Diencephalon (tissue), 1 donor: ENCODE measurements around the gene NBPF1. TPM values are rescaled to one million over a fixed set of nuclear protein-coding genes. Genes with fewer than 3 reads are reported as not detected.

Experiments
- small RNA-seq: library from RNA; depleted of rRNA; stranded (forward); fragments of <200 nt; gene quantifications from one replicate; pipeline ENCODE3, GENCODE V24; 2014
- total RNA-seq: library from RNA; depleted of rRNA; stranded (reverse); fragments of >200 nt; gene quantifications from one replicate; pipeline ENCODE4 v1.2.3, GENCODE V29; 2014

Gene NBPF1
- total RNA-seq: 90.0 TPM

DNA sequence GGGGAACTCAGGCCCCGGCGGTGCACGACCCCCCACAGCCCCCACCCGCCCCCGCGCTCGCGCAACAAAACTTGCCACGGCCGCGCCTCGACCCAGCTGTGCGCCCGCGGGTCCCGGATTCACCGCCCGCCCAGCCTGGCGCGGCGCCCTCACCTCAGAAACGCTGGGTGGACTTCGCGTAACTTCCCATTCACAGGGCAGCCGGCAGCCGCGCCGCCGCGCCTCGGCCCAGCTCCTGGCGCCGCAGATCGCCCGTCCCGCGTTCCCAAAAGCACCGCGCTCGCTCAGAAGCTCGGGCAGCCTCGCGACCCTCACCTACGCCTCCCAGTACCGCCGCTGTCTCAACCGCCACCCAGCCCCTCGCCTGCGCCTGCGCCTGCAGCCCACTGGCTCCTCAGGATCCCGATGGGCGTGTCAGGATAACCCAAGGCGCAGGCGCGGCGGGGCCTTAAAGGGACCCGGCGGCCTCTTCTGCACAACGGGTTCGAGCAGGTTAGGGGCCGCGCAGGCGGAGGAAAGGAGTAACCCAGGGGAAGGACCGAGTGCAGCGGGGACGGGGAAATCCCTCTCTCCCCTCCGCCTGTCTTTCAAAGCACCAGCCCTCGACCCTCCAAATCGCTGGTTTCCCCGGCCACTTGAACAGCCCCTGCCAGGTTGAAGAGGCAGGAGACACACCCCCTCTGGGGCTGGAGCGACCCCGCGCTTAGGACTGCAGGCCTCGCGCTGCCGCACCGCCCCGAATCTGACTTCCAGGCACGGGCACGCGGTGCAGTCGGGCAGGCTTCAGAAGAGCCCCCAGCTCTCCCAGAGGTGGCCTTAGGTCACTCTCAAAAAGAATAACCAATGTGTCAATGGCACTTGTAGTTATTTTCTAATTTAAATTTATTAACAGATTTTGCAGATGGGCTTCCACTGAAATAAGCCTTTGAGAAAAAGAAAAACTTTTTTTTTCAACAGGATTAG is at the start of gene NBPF1:
TSS of gene NBPF1 (minus strand) at position 380 of the 963 bp plus-strand sequence.

DNA sequence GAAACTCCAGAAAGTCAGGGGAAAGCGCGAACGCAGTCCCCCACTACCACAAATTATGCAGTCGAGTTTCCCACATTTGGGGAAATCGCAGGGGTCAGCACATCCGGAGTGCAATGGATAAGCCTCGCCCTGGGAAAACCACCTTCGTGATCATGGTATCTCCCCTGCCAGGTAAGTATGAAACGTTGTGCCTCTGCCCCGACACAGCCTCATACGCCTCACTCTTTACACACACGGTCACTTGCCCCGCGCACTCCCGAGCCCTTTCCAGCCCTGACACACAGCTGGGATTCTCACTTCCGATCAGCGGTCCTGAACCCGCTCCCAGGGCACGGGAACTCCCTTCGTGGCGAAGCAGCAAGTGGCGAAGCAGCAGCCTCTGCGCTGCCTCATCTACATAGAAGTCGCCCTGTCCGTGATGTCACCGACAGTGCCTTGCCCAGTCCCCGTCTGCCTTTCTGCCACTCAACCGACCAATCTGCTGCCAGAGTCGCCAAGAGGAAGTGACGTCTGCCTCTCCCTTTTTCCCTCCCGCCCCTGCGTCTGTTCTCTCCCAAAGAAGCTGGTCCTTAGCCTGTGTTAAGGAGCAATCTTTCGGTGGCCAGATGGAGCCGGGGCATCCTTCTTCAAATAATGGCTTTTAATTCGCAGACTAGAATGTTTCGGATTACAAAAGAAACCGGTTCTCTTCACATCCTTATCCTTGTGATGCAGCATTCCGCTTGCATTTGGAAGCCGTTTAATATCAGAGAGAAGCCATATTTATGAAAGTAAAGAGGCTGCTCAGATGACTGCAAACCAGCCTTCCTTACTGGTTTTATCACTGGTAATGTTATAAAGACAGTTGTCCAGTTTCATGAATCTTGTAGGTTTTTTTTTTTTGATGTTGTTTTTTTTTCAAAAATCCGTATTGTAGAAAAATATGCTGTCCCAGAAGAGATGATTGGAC is 99.0 kb downstream of the NBPF1 start, which contains the start of gene RNU1-1:
TSS of gene RNU1-1 (minus strand) at position 179 of the 949 bp plus-strand sequence.

Small RNA genes within 50 kb of the gene (small RNA-seq; reads per million reads assigned to genes)
- gene RNU1-1 (not detected), gene RNU1-6P (not detected)

Other genes starting within 250 kb of the NBPF1 start
- gene SZRD1, start 246.3 kb downstream of the NBPF1 start, total RNA-seq: 11.3 TPM
- not detected for gene SPATA21, start 176.1 kb downstream of the NBPF1 start, total RNA-seq
- 27.5 TPM for gene NECAP2, start 172.8 kb downstream of the NBPF1 start, total RNA-seq
- under 0.01 TPM for gene RNU1-1, start 99.3 kb downstream of the NBPF1 start, total RNA-seq
- under 0.01 TPM for gene RNU1-3, start 53.4 kb upstream of the NBPF1 start, total RNA-seq
- under 0.01 TPM for gene RNU1-4, start 127.0 kb upstream of the NBPF1 start, total RNA-seq